ENCODE measurements around the gene OCEL1.

DNA sequence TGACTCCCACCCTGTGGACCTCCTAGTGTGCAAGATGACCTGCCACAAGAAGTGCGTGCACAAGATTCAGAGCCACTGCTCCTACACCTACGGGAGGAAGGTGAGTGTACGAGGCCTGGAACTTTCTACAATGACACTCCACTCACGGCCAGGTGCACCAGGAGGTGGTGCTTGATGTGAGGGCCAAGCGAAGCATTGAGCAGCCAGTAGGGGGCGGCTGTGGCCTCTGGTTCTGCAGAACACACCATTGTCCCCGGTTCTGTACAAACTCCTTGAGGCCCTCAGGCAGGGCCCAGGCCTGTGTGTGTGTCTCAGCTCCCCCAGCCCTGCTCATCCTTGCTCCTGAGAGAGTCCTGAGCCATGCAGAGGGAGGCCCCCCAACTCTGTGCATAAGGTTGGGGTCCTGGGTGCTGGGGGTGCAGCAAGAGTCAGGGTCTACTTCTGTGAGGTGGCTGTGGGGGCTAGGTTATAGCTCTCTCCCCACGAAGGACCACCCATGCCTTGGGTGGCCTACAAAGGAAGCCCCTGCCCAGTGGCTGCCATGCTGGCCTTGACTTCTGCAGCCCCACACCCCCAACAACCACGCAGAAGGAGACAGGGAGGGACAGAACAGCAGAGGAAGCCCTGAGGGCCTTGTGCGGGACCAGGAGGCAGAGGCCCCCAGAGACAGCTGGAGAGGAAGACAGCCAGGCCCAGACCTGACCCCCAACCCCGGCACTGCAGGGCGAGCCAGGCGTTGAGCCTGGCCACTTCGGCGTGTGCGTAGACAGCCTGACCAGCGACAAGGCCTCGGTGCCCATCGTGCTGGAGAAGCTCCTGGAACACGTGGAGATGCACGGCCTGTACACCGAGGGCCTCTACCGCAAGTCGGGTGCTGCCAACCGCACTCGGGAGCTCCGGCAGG lies 20.5 kb upstream of the OCEL1 start:
- TF ChIP-seq, protein P1, sequence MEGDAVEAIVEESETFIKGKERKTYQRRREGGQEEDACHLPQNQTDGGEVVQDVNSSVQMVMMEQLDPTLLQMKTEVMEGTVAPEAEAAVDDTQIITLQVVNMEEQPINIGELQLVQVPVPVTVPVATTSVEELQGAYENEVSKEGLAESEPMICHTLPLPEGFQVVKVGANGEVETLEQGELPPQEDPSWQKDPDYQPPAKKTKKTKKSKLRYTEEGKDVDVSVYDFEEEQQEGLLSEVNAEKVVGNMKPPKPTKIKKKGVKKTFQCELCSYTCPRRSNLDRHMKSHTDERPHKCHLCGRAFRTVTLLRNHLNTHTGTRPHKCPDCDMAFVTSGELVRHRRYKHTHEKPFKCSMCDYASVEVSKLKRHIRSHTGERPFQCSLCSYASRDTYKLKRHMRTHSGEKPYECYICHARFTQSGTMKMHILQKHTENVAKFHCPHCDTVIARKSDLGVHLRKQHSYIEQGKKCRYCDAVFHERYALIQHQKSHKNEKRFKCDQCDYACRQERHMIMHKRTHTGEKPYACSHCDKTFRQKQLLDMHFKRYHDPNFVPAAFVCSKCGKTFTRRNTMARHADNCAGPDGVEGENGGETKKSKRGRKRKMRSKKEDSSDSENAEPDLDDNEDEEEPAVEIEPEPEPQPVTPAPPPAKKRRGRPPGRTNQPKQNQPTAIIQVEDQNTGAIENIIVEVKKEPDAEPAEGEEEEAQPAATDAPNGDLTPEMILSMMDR (IDR thresholded peaks at IDR 0.05; ENCODE audit: low read length): peak; percentile 62
- TF ChIP-seq EZH2phosphoT487 (IDR thresholded peaks at IDR 0.05; ENCODE audit: low read length): no peak
- TF ChIP-seq EZH2 (optimal IDR thresholded peaks at IDR 0.05; ENCODE audit: low read depth, low read length): no peak

Data from MM.1S (cell line).